Liver (tissue), 9 donors: Measurements from ENCODE around the gene C9orf50. TPM values are rescaled to one million over a fixed set of nuclear protein-coding genes. Genes with fewer than 3 reads are reported as not detected.

Experiments used
- DNase-seq: peaks from one replicate; pipeline ENCODE4 v3.0.0-alpha.2; 2017; ENCODE audit warnings: low spot score
- H3K27ac ChIP-seq, 2 donors: one replicate each; pipeline ENCODE4 v1.7.0; 2013; ENCODE audit warnings: inconsistent platforms in 2 of 2, low read length in 2 of 2, control low read depth in 1 of 2, low read depth in 1 of 2, mild to moderate bottlenecking in 1 of 2
- H3K27me3 ChIP-seq, 4 donors: one replicate each; pipeline versions ENCODE4 v1.6.1 to v1.7.0; 2013; ENCODE audit warnings: low read length in 3 of 4, inconsistent platforms in 1 of 4, mild to moderate bottlenecking in 1 of 4, moderate library complexity in 1 of 4; ENCODE audit not compliant: control insufficient read depth in 4 of 4, insufficient read depth in 4 of 4
- H3K36me3 ChIP-seq, 4 donors: one replicate each; pipeline versions ENCODE4 v1.6.1 to v1.7.0; 2013; ENCODE audit warnings: low read length in 3 of 4, mild to moderate bottlenecking in 3 of 4, low read depth in 1 of 4, moderate library complexity in 1 of 4; ENCODE audit not compliant: control insufficient read depth in 4 of 4, insufficient read depth in 3 of 4
- H3K4me1 ChIP-seq, 4 donors: one replicate each; pipeline versions ENCODE4 v1.6.1 to v1.7.0; 2013; ENCODE audit warnings: low read length in 3 of 4, mild to moderate bottlenecking in 3 of 4, moderate library complexity in 1 of 4; ENCODE audit not compliant: control insufficient read depth in 4 of 4, insufficient read depth in 4 of 4
- H3K4me3 ChIP-seq, 3 donors: one replicate each; pipeline versions ENCODE4 v1.6.1 to v1.7.0; 2013; ENCODE audit warnings: low read length in 3 of 3, control low read depth in 1 of 3, low read depth in 1 of 3, mild to moderate bottlenecking in 1 of 3
- H3K9ac ChIP-seq, 2 donors: one replicate each; pipeline ENCODE4 v1.7.0; 2013; ENCODE audit warnings: low read length in 2 of 2, mild to moderate bottlenecking in 2 of 2, moderate library complexity in 2 of 2, control low read depth in 1 of 2, low read depth in 1 of 2
- H3K9me3 ChIP-seq, 4 donors: one replicate each; pipeline versions ENCODE4 v1.6.1 to v1.7.0; 2013; ENCODE audit warnings: low read length in 3 of 4; ENCODE audit not compliant: control insufficient read depth in 4 of 4
- EGR1 ChIP-seq, 2 donors: IDR thresholded peaks; 2 replicates each; pipeline ENCODE4 v1.6.1; 2016 to 2018; ENCODE audit warnings: antibody characterized with exemption in 2 of 2, low read depth in 2 of 2
- FOXA1 ChIP-seq: IDR thresholded peaks from 2 replicates; pipeline ENCODE4 v1.6.1; 2016; ENCODE audit warnings: antibody characterized with exemption
- FOXA2 ChIP-seq: IDR thresholded peaks from 2 replicates; pipeline ENCODE4 v1.6.1; 2016; ENCODE audit warnings: antibody characterized with exemption
- GABPA ChIP-seq, 2 donors: IDR thresholded peaks in 1 of 2; conservative IDR thresholded peaks in 1 of 2; 2 replicates each; pipeline ENCODE4 v1.6.1; 2016; ENCODE audit warnings: antibody characterized with exemption in 2 of 2, mild to moderate bottlenecking in 1 of 2, moderate library complexity in 1 of 2
- HNF4A ChIP-seq, 2 donors: conservative IDR thresholded peaks; 2 replicates each; pipeline ENCODE4 v1.6.1; 2016; ENCODE audit warnings: antibody characterized with exemption in 2 of 2, mild to moderate bottlenecking in 2 of 2
- HNF4G ChIP-seq: IDR thresholded peaks from 2 replicates; pipeline ENCODE4 v1.6.1; 2016; ENCODE audit warnings: antibody characterized with exemption
- JUND ChIP-seq, 2 donors: IDR thresholded peaks; 2 replicates each; pipeline ENCODE4 v1.6.1; 2016; ENCODE audit warnings: antibody characterized with exemption in 2 of 2
- RAD21 ChIP-seq, 2 donors: IDR thresholded peaks; 2 replicates each; pipeline ENCODE4 v1.6.1; 2016; ENCODE audit warnings: antibody characterized with exemption in 2 of 2, mild to moderate bottlenecking in 2 of 2
- RXRA ChIP-seq, 2 donors: IDR thresholded peaks; 2 replicates each; pipeline ENCODE4 v1.6.1; 2017 to 2018; ENCODE audit warnings: antibody characterized with exemption in 2 of 2, mild to moderate bottlenecking in 1 of 2
- SP1 ChIP-seq: IDR thresholded peaks from 2 replicates; pipeline ENCODE4 v1.6.1; 2018; ENCODE audit warnings: antibody characterized with exemption, mild to moderate bottlenecking
- TAF1 ChIP-seq: conservative IDR thresholded peaks from 2 replicates; pipeline ENCODE4 v1.6.1; 2016; ENCODE audit warnings: antibody characterized with exemption, mild to moderate bottlenecking
- YY1 ChIP-seq: IDR thresholded peaks from 2 replicates; pipeline ENCODE4 v1.6.1; 2016; ENCODE audit warnings: antibody characterized with exemption, mild to moderate bottlenecking
- ZBTB33 ChIP-seq: IDR thresholded peaks from 2 replicates; pipeline ENCODE4 v1.6.1; 2016; ENCODE audit warnings: antibody characterized with exemption
- WGBS: extraction: QIAGEN DNeasy Blood & Tissue Kit; methylation state at CpG from one replicate; pipeline ENCODE4 v1.1.7; 2013; 5-methylcytosine and 5-hydroxymethylcytosine counted together
- polyA plus RNA-seq, 2 donors: library from polyadenylated mRNA; stranded (reverse) in 1 of 2; unstranded in 1 of 2; fragments of 200-250 nt in 1 of 2; fragments of >200 nt in 1 of 2; fragmentation: Nextera tagmentation in 1 of 2; extraction: Ambion mirVana in 1 of 2; gene quantifications; one replicate each; pipeline versions ENCODE4 v1.2.1 to v1.2.3, GENCODE V29; 2013 to 2015
- total RNA-seq, 2 donors: library from RNA; depleted of rRNA; stranded (reverse); fragments of >200 nt; gene quantifications; one replicate each; pipeline ENCODE4 v1.2.3, GENCODE V29; 2014
- TF ChIP-seq, protein P1 (sequence below): fragments of 150-350 bp; IDR thresholded peaks from 2 replicates; pipeline ENCODE4 v1.5.1; 2017; ENCODE audit warnings: improper control_type of control experiment, low read depth, low read length; ENCODE audit not compliant: missing input control
- TF ChIP-seq, protein P2 (sequence below): IDR thresholded peaks from 2 replicates; pipeline ENCODE4 v1.6.1; 2016; ENCODE audit warnings: antibody characterized with exemption
- TF ChIP-seq, protein P3 (sequence below): IDR thresholded peaks from 2 replicates; pipeline ENCODE4 v1.6.1; 2016; ENCODE audit warnings: antibody characterized with exemption, mild to moderate bottlenecking
- TF ChIP-seq, protein P4 (sequence below): IDR thresholded peaks from 2 replicates; pipeline ENCODE4 v1.6.1; 2016; ENCODE audit warnings: antibody characterized with exemption
- donor health status: healthy.
- donor health status: healthy.
- donor health status: healthy.
- donor health status: healthy.
- donor health status: healthy.

Gene C9orf50
- total and polyA plus RNA-seq, 4 donors = 0.23 TPM; not detected in 3

- Histone ChIP-seq H3K4me3 (no peak overlapping the region), H3K36me3 (no peaks in the 10 kb centered on the region), H3K9me3 (no peaks in the 10 kb centered on the region), H3K9ac (no peak overlapping the region), H3K27ac (no peak overlapping the region), H3K27me3 (no peaks in the 10 kb centered on the region), H3K4me1 (peaks cover 5 to 18% (median 11%) of the 10 kb centered on the region in 4 donors)
- 86% methylated on average over 31 of the region's 31 CpGs for WGBS
- DNase-seq = no peak
- TF ChIP-seq RAD21 (IDR thresholded peaks at IDR 0.05) (no peak), HNF4A (conservative IDR thresholded peaks at IDR 0.05) (no peak), GABPA (IDR thresholded peaks at IDR 0.05 in 1 of 2, conservative IDR thresholded peaks at IDR 0.05 in 1 of 2) (no peak)
- TF ChIP-seq, protein P1, sequence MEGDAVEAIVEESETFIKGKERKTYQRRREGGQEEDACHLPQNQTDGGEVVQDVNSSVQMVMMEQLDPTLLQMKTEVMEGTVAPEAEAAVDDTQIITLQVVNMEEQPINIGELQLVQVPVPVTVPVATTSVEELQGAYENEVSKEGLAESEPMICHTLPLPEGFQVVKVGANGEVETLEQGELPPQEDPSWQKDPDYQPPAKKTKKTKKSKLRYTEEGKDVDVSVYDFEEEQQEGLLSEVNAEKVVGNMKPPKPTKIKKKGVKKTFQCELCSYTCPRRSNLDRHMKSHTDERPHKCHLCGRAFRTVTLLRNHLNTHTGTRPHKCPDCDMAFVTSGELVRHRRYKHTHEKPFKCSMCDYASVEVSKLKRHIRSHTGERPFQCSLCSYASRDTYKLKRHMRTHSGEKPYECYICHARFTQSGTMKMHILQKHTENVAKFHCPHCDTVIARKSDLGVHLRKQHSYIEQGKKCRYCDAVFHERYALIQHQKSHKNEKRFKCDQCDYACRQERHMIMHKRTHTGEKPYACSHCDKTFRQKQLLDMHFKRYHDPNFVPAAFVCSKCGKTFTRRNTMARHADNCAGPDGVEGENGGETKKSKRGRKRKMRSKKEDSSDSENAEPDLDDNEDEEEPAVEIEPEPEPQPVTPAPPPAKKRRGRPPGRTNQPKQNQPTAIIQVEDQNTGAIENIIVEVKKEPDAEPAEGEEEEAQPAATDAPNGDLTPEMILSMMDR = no peak
- TF ChIP-seq, protein P2, sequence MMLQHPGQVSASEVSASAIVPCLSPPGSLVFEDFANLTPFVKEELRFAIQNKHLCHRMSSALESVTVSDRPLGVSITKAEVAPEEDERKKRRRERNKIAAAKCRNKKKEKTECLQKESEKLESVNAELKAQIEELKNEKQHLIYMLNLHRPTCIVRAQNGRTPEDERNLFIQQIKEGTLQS = no peak
These were observed 5.3 kb downstream of the C9orf50 start for GRCh38 chr9:129615407-129616285.

- Histone ChIP-seq H3K4me3 (no peak overlapping the region), H3K36me3 (no peaks in the 10 kb centered on the region), H3K27me3 (no peaks in the 10 kb centered on the region), H3K4me1 (peaks cover 4 to 14% (median 7%) of the 10 kb centered on the region in 4 donors), H3K9me3 (no peaks in the 10 kb centered on the region), H3K27ac (no peak overlapping the region), H3K9ac (no peak overlapping the region)
- TF ChIP-seq JUND (IDR thresholded peaks at IDR 0.05) (no peak), RXRA (IDR thresholded peaks at IDR 0.05) (no peak), HNF4A (conservative IDR thresholded peaks at IDR 0.05) (no peak), EGR1 (IDR thresholded peaks at IDR 0.05; ENCODE audit: low read depth in 2 of 2) (no peak), YY1 (no peak), HNF4G (no peak), SP1 (no peak), TAF1 (no peak), GABPA (IDR thresholded peaks at IDR 0.05 in 1 of 2, conservative IDR thresholded peaks at IDR 0.05 in 1 of 2) (no peak), FOXA2 (no peak), ZBTB33 (no peak), RAD21 (IDR thresholded peaks at IDR 0.05) (no peak), FOXA1 (no peak)
- TF ChIP-seq, protein P2 = no peak
- TF ChIP-seq, protein P3, sequence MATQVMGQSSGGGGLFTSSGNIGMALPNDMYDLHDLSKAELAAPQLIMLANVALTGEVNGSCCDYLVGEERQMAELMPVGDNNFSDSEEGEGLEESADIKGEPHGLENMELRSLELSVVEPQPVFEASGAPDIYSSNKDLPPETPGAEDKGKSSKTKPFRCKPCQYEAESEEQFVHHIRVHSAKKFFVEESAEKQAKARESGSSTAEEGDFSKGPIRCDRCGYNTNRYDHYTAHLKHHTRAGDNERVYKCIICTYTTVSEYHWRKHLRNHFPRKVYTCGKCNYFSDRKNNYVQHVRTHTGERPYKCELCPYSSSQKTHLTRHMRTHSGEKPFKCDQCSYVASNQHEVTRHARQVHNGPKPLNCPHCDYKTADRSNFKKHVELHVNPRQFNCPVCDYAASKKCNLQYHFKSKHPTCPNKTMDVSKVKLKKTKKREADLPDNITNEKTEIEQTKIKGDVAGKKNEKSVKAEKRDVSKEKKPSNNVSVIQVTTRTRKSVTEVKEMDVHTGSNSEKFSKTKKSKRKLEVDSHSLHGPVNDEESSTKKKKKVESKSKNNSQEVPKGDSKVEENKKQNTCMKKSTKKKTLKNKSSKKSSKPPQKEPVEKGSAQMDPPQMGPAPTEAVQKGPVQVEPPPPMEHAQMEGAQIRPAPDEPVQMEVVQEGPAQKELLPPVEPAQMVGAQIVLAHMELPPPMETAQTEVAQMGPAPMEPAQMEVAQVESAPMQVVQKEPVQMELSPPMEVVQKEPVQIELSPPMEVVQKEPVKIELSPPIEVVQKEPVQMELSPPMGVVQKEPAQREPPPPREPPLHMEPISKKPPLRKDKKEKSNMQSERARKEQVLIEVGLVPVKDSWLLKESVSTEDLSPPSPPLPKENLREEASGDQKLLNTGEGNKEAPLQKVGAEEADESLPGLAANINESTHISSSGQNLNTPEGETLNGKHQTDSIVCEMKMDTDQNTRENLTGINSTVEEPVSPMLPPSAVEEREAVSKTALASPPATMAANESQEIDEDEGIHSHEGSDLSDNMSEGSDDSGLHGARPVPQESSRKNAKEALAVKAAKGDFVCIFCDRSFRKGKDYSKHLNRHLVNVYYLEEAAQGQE = no peak
- TF ChIP-seq, protein P1 = no peak
- TF ChIP-seq, protein P4, sequence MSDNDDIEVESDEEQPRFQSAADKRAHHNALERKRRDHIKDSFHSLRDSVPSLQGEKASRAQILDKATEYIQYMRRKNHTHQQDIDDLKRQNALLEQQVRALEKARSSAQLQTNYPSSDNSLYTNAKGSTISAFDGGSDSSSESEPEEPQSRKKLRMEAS = no peak
- 90% methylated on average over 10 of the region's 10 CpGs for WGBS
- no peak for DNase-seq
These were observed 6.0 kb downstream of the C9orf50 start for GRCh38 chr9:129614932-129615331.
